Aorta (tissue), 5 donors: ENCODE measurements around the gene TXNDC8. TPM values are rescaled to one million over a fixed set of nuclear protein-coding genes. Genes with fewer than 3 reads are reported as not detected.
A peak's percentile ranks its signal among the peaks of the same experiment; 100 is the strongest.

Experiments used
- ATAC-seq: fragments of 200-7000 bp; cut with Tn5 transposase; one replicate; pipeline ENCODE4 v1.9.1; 2022; ENCODE audit warnings: moderate library complexity; ENCODE audit not compliant: low FRiP score
- DNase-seq, 2 donors: peaks; one replicate each; pipeline ENCODE4 v3.0.0-alpha.2; 2020
- H3K27ac ChIP-seq, 2 donors: one replicate each; pipeline ENCODE4 v1.5.1; 2013; ENCODE audit warnings: low read length in 2 of 2, mild to moderate bottlenecking in 2 of 2, moderate library complexity in 2 of 2, control low read depth in 1 of 2, inconsistent platforms in 1 of 2, low read depth in 1 of 2
- H3K27me3 ChIP-seq, 2 donors: one replicate each; pipeline ENCODE4 v1.6.1; 2013; ENCODE audit warnings: control low read depth in 1 of 2, low read length in 1 of 2, mild to moderate bottlenecking in 1 of 2, moderate library complexity in 1 of 2; ENCODE audit not compliant: insufficient read depth in 2 of 2, control insufficient read depth in 1 of 2
- H3K36me3 ChIP-seq, 2 donors: one replicate each; pipeline ENCODE4 v1.6.1; 2013; ENCODE audit warnings: control low read depth in 1 of 2, low read length in 1 of 2, mild to moderate bottlenecking in 1 of 2; ENCODE audit not compliant: insufficient read depth in 2 of 2, control insufficient read depth in 1 of 2
- H3K4me1 ChIP-seq, 2 donors: one replicate each; pipeline ENCODE4 v1.6.1; 2013; ENCODE audit warnings: low read length in 2 of 2, control low read depth in 1 of 2, mild to moderate bottlenecking in 1 of 2, moderate library complexity in 1 of 2; ENCODE audit not compliant: insufficient read depth in 2 of 2, control insufficient read depth in 1 of 2
- H3K4me3 ChIP-seq, 2 donors: one replicate each; pipeline ENCODE4 v1.5.1; 2013; ENCODE audit warnings: low read length in 2 of 2, control low read depth in 1 of 2, mild to moderate bottlenecking in 1 of 2
- H3K9me3 ChIP-seq: one replicate; pipeline ENCODE4 v1.6.1; 2013; ENCODE audit warnings: mild to moderate bottlenecking, low read length; ENCODE audit not compliant: control insufficient read depth
- WGBS, 2 donors: extraction: QIAGEN DNeasy Blood & Tissue Kit; methylation state at CpG; one replicate each; pipeline ENCODE4 v1.1.7; 2013; 5-methylcytosine and 5-hydroxymethylcytosine counted together
- intact Hi-C, 2 donors: fragments of 100-400 bp; cut with DNase I; formaldehyde crosslinking; loops; one replicate each; pipeline versions ENCODE4 v1.14.2 to v1.15.0; 2022
- polyA plus RNA-seq, 2 donors: library from polyadenylated mRNA; stranded (reverse); fragments of 200-250 nt; gene quantifications; one replicate each; pipeline ENCODE4 v1.2.3, GENCODE V29; 2013
- total RNA-seq, 2 donors: library from RNA; stranded (reverse); fragmentation: NEBNext Ultra II Directional; extraction: Animal tissue kit (Norgen Biotek cat#: 25700); gene quantifications; one replicate each; pipeline ENCODE4 v1.2.1, GENCODE V29; 2021
- donor health status: healthy with polysubstance abuse.
- donor health status: Bipolar disorder and iron deficiency.
- donor health status: DM: no; HTN: no; CAD: no.
- donor health status: DM: no; HTN: no; CAD: no.
- donor health status: DM: yes; HTN: yes; CAD: no.

TXNDC8 gene
- total and polyA plus RNA-seq, 4 donors: not detected

DNA sequence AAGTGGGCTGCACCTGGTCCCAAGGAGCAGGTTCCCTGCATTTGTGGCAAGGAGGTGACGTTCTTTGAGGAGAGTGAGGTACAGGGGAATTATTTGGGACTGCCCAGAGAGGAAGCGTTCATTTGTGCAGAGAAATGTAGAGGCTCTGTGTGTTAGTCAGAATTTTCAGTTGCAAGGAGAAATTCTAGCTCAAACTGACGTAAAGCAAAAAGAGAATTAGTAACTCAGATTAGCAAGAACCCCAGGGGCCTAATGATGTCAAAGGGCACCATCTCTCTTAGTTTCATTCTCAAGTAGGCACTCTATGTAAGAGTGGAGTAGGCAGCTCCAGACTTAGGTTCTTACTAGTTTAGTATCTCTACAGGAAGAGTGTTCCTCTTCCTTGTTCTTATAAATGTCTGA lies 79.0 kb downstream of the TXNDC8 start:
- intact Hi-C loops: no loop called here
- DNase-seq (no peak), ATAC-seq (no peak)
- no peak overlapping the region for H3K27ac ChIP-seq
- H3K4me1 ChIP-seq: peaks cover 0 to 3% of the 10 kb centered on the region in 2 donors
- no peak overlapping the region for H3K4me3 ChIP-seq
- H3K27me3 ChIP-seq: no peaks in the 10 kb centered on the region
- H3K9me3 ChIP-seq: no peaks in the 10 kb centered on the region
- WGBS, 2 donors: 94 to 96% methylated on average over 3 of the region's 3 CpGs
- H3K36me3 ChIP-seq: no peaks in the 10 kb centered on the region

GRCh38 chr9:110257956-110258355 lies 79.7 kb downstream of the TXNDC8 start:
- Histone ChIP-seq H3K9me3 (no peaks in the 10 kb centered on the region), H3K4me1 (peaks cover 0 to 3% of the 10 kb centered on the region in 2 donors), H3K27ac (peak overlapping the region in 1 of 2 donors; percentile 88), H3K27me3 (no peaks in the 10 kb centered on the region), H3K36me3 (no peaks in the 10 kb centered on the region), H3K4me3 (no peak overlapping the region)
- ATAC-seq (no peak), DNase-seq (no peak)
- intact Hi-C loops: no loop called here
- WGBS, 2 donors: 96 to 97% methylated on average over 1 of the region's 1 CpG

DNA sequence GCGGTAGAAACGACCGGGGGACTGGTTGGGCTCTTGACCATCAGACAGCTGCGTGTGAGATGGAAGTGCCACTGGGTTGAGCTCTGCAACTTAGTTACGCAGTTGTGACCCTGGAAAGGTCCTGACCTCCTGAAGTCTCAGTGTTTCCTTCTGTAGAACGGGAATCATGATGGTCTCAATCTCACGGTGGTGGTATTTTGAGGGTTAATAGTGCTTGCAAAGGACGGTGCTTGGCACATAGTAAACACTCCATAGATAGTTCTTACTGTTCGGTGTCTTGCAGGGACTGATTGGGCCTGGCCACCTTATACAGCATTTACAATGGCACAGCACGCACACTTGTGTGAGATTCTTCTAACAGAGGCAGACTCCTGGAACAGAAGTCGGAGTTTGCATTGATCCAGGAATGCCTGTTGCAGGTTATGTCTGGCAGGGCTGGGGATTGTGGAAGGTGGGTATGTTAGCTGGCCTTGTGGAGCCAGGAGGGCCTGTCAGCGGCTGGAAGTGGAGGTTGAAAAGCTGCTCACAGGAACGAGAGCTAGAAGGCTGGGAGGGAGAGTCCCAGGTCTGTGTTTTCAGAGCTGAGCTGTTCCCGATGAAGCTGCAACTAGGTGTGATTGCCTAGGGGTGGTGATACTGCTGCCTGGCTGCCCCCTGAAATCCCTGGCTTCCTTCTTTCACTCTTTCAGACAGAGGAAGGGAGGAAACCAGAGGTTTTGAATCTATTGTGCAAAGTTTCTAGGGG lies 80.4 kb downstream of the TXNDC8 start:
- intact Hi-C loops: no loop called here
- peak overlapping the region; percentile 51 to 78 for H3K4me3 ChIP-seq
- no peak for ATAC-seq
- no peak for DNase-seq
- 19 to 23% methylated on average over 14 of the region's 14 CpGs for WGBS, 2 donors
- peak overlapping the region in 1 of 2 donors; percentile 88 for H3K27ac ChIP-seq
- no peaks in the 10 kb centered on the region for H3K36me3 ChIP-seq
- no peaks in the 10 kb centered on the region for H3K27me3 ChIP-seq
- H3K4me1 ChIP-seq: peaks cover 0 to 3% of the 10 kb centered on the region in 2 donors
- no peaks in the 10 kb centered on the region for H3K9me3 ChIP-seq

- 0 to 1% methylated on average over 65 of the region's 65 CpGs for WGBS, 2 donors
- H3K4me1 ChIP-seq: peaks cover 0 to 3% of the 10 kb centered on the region in 2 donors
- intact Hi-C loops: no loop called here
These were observed 81.1 kb downstream of the TXNDC8 start, which contains the start of gene TXN for GRCh38 chr9:110256380-110257096. Gene TXN, minus strand, starts transcription at chr9:110256507. Its CDS starts 72 bp downstream, at chr9:110256435.

GRCh38 chr9:110255463-110256379 lies 81.9 kb downstream of the TXNDC8 start:
- 0 to 1% methylated on average over 63 to 81 of the region's 81 CpGs for WGBS, 2 donors
- intact Hi-C loops: no loop called here
- Histone ChIP-seq H3K27ac (peak overlapping the region in 1 of 2 donors; percentile 55), H3K27me3 (no peaks in the 10 kb centered on the region), H3K4me3 (peak overlapping the region; percentile 51 to 78), H3K9me3 (no peaks in the 10 kb centered on the region), H3K4me1 (peaks cover 0 to 3% of the 10 kb centered on the region in 2 donors), H3K36me3 (no peaks in the 10 kb centered on the region)
- ATAC-seq (peak; percentile 68), DNase-seq (peak; percentile 80 to 91)

More at GRCh38 chr9:110256380-110257096, 81.1 kb downstream of the TXNDC8 start, which contains the start of gene TXN:
- Histone ChIP-seq H3K36me3 (no peaks in the 10 kb centered on the region), H3K4me3 (peak within 1 kb of the TSS; percentile 51 to 78), H3K27ac (peak within 1 kb of the TSS in 1 of 2 donors; percentile 88), H3K9me3 (no peaks in the 10 kb centered on the region), H3K27me3 (no peaks in the 10 kb centered on the region)
- peak; percentile 93 to 97 for DNase-seq
- ATAC-seq: peak; percentile 93

- Histone ChIP-seq H3K36me3 (no peaks in the 10 kb centered on the region), H3K9me3 (no peaks in the 10 kb centered on the region), H3K4me1 (peaks cover 0 to 3% of the 10 kb centered on the region in 2 donors), H3K27ac (peak overlapping the region in 1 of 2 donors; percentile 24), H3K27me3 (no peaks in the 10 kb centered on the region), H3K4me3 (peak overlapping the region; percentile 51 to 78)
- peak in 1 of 2 donors; percentile 40 for DNase-seq
- WGBS, 2 donors: 13 to 25% methylated on average over 17 of the region's 17 CpGs
- no peak for ATAC-seq
- intact Hi-C loops: no loop called here
These were observed 82.6 kb downstream of the TXNDC8 start for GRCh38 chr9:110255034-110255462.

GRCh38 chr9:110254500-110254899 lies 83.2 kb downstream of the TXNDC8 start:
- H3K4me3 ChIP-seq: peak overlapping the region in 1 of 2 donors; percentile 78
- DNase-seq: no peak
- no peak for ATAC-seq
- H3K27me3 ChIP-seq: no peaks in the 10 kb centered on the region
- 93 to 94% methylated on average over 2 of the region's 2 CpGs for WGBS, 2 donors
- H3K4me1 ChIP-seq: peaks cover 0 to 3% of the 10 kb centered on the region in 2 donors
- H3K27ac ChIP-seq: no peak overlapping the region
- no peaks in the 10 kb centered on the region for H3K9me3 ChIP-seq
- H3K36me3 ChIP-seq: peaks cover 0 to 4% of the 10 kb centered on the region in 2 donors
- intact Hi-C loops: no loop called here
